ENCODE measurements around the gene GP1BB.
"Not testable (repeated sequence)": the region's sequence is repeated elsewhere in the genome, so short reads cannot be mapped to it uniquely, and the experiment has no call there.

The GP1BB gene

GRCh38 chr22:19723232-19723982, at the start of gene GP1BB:
TSS of gene GP1BB (plus strand) at chr22:19723539. CDS start at chr22:19723570, 31 bp downstream.
- no peak for DNase-seq (ENCODE audit: low spot score)

DNA sequence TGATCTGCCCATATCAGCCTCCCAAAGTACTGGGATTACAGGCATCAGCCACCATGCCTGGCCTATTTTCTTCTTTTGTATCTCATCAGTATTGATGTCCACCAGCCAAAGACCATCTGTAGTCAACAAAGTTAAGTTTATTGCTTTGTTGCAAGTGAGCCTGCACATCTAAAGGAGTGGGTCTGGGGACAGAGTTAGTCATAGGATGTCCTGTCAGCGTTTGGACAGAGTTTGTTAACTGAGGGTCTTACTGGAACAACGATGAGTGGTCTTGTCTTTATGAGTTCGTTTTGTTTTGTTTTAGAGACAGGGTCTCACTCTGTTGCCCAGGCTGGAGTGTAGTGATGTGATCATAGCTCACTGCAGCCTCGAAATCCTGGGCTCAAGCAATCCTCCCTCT, 49.7 kb upstream of the GP1BB start:
- no peak for DNase-seq (ENCODE audit: low spot score)

DNA sequence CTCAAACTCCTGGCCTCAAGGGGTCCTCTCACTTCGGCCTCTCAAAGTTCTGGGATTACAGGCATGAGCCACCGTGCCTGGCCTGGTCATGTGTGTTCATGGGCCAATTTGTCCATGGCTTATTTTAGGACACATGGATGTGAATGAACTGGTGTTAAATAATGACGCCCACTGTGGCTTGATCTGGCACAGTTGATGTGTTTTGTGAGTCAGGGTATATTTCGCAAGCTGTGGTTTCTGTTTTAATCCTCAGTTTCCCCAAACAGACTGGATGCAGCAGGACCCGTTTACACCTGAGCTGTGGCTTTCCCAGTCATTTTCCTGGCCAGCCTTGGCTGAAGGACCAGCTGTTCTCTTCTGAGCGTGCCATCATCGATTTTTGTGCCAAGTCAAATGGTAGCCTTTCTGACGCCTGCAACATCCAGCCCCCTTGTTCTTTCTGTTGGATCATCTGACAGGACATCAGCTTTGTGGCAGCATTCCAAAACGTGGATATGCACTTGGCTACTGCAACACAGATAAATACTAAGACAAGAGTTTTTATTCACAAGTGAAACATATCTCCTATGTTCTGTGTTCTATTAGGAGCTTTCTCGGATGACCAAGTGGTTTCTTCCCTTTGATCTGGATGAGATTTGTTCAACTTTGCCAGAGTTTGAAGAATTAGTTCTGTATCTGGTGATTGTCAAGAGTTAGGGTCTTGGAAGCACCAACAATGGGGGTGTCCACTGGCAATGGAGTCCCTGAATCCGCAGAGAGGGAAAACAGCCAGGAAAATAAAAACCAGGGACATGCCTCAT, 49.0 kb upstream of the GP1BB start:
- DNase-seq (ENCODE audit: low spot score) = peak; percentile 71

- DNase-seq (ENCODE audit: low spot score) = no peak
Observed at GRCh38 chr22:19674929-19675253, 48.4 kb upstream of the GP1BB start.

GRCh38 chr22:19675428-19675827, 47.9 kb upstream of the GP1BB start:
- no peak for DNase-seq (ENCODE audit: low spot score)

DNA sequence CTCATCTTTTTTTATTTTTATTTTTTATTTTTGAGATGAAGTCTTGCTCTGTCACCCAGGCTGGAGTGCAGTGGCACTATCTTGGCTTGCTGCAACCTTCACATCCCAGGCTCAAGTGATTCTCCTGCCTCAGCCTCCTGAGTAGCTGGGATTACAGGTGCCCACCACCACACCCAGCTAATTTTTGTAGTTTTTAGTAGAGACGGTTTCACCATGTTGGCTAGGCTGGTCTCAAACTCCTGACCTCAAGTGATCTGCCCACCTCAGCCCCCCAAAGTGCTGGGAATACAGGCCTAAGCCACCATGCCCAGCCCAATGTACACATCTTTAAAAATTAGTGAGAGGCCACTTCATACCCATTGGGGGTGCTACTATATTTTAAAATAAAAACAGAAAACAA, 46.9 kb upstream of the GP1BB start:
- not testable (repeated sequence) for DNase-seq (ENCODE audit: low spot score)

GRCh38 chr22:19678949-19679521, 44.3 kb upstream of the GP1BB start:
- no peak for DNase-seq (ENCODE audit: low spot score)

DNA sequence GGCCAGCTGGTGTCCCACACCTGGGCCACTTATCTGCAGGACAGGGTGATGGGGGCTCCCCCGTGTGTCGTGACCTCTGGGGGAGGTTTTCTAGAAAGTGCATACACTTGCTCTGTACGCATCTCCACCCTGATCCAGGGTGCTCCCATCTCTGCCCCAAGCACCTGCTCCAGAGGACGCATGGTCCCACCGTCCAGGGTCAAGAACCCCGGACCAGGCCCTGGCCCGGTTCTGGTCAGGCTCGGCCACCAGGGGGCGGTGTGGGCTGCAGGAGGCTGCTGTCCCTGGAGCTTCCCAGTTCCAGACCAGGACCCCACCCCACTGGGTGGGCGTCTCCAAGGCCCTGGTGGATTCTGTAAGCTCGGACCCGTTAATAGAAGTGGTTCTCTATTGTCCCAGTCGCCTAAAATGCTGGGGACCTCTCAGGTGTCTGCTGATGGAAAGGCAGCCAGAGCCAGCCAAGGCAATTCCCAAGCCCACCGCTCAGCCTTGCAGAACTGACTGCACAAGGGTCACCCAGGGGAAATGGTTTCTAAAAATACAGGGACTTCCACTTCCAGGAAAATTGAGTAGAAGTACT, 43.7 kb upstream of the GP1BB start:
- DNase-seq (ENCODE audit: low spot score) = no peak

GRCh38 chr22:19680287-19680881, 43.0 kb upstream of the GP1BB start:
- no peak for DNase-seq (ENCODE audit: low spot score)

- no peak for DNase-seq (ENCODE audit: low spot score)
Observed at GRCh38 chr22:19680911-19681862, 42.2 kb upstream of the GP1BB start.

- no peak for DNase-seq (ENCODE audit: low spot score)
Observed at GRCh38 chr22:19681863-19682245, 41.5 kb upstream of the GP1BB start.

DNA sequence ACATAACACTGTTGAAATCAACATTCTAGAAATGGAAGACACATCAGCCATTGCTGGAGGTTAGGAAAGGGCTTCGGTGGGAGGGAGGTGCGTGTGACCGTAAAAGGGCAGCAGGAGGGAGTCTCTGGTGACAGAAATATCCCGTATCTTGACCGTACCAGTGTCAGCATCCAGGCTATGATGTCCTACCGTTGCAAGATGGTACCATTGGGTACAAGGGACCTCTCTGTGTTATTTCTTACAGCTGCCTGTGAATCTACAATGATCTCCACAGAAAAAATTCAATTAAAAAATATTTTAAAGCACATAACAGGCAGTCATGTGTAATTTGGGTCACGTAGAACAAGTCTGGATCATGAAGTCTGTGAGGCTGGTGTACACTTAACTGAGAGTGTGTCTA, 36.4 kb upstream of the GP1BB start:
- no peak for DNase-seq (ENCODE audit: low spot score)

DNA sequence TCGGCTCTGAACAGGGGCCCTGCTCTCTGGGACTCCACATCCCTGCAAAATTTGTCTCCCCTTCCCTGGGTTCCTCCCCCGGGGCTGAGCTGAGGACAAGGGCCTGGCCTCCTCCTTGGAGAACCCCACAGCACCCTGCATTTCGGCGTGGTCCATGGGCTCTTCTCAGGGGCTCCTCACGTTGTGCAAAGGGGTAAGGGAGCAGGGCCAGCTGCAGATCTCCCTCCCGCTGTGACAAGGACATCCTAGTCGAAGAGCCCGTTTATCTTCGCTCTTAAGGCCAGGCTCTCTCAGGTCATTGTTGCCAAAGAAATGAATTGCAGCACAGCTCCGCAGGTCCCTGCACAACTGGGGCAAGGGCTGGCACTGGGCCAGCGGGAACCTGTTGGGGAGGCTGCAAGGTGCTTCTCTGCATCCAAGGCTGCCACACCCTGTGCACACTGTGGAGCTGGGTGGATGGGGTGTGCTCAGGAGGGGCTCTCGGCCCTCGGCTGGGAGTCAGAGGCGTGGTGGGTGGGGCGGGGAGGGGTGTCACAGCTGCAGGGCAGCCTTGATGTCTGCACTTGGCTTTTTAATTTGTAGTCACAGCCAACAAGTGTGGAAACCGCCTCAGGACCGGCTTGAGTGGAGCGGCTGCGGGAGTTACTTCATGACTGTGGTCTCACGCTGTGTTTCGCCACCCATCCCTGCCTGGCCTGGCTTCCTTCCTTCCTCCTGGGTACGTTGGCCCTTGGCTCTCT, 35.6 kb upstream of the GP1BB start:
- DNase-seq (ENCODE audit: low spot score) = no peak

DNA sequence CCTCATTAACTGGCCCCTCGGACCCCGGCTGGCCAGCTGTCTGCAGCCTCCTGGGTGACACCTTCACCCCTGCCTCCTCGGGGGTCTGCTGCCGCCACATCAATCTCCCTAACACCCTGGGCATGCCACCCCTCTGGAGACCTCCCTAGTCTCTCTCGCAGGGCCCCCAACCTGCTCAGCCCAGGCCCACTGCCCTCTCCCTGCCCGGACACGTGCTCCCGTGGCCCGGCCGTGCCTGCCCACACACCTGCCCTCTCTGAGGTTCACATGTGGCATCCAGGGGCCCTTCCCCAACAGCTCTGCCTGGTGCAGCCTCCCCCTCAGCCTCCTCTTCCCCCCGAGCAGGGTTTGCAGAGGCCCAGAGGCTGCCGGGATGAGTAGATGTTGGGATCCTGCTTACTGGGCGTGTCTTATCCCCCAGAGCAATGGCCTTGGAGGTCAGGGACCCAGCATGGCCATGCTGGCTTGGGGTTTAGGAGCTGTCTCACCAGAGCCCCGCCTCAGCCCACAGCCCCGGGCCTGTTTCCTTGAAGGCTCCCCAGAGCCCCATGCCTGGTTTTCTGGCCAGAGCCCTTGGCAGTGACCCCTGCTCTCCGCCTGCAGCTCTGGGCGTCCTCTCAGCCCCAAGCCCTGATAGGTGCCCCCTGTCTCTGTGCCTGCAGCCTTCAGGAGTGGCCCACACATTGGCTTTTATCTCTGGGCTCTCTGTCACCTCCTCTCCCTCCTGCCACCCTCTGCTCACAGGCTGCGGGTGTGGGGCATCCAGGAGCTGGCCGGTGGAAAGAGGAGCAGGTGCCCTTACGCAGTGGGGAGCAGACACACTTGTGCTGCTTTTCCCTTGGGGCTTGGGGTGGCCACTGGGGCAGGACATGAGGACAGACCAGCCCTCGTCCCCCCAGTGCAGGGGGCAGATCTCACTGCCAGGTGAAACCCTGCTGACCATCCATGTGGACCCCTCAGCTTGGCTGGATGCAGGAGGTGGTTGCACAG, 34.7 kb upstream of the GP1BB start:
- no peak for DNase-seq (ENCODE audit: low spot score)

GRCh38 chr22:19689408-19689807, 33.9 kb upstream of the GP1BB start:
- DNase-seq (ENCODE audit: low spot score) = no peak

- no peak for DNase-seq (ENCODE audit: low spot score)
Observed at GRCh38 chr22:19691007-19691720, 32.2 kb upstream of the GP1BB start.

DNA sequence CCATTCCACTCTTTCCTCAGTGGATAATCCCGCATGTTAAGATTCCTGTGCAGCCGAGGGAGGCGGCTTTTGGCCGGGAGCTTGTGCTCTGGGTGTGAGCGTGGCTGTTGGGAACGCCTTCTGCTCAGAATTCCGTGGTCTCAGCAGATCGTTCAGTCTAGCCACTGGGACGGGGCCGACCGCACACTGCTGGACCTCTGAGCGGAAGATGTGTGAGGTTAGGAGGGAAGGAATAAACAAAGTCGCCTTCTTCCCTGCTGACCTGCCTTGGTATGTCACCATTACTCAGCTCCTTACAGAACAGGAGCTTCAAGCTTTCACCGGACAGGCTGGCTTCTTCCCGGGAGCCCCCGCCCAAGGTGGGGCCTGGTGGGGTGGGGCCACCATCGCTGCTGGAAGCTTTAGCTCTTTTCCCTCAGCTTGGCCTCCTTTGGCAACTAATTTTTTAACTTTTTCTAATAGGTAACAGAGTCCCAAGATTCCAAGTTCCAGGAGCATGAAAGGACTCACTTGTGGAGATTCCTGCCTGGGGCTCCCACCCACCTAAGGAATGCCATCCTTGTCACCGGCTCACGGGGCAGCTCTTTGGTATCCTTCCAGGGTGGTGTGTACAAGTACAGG, 31.5 kb upstream of the GP1BB start:
- DNase-seq (ENCODE audit: low spot score) = peak; percentile 64

DNA sequence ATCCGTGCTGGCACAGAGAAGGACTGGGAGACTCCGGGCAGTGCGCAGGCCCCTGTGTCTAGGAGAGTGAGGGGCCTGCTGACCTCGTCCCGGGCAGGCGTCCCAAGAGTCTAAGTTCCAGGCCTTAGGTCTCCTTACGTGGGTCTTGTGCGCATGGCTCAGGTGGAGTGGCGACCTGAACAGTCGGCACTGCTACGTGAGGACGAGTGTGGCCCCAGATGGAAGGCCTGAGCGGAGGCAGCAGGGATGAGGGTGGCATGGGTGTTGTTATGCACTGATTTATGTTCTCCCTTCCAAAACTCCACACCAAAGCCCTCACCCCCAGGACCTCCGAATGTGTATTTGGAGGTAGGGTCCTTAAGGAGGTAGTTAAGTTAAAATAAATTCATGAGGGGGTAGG, 29.8 kb upstream of the GP1BB start:
- no peak for DNase-seq (ENCODE audit: low spot score)

Measured in COLO829 (cell line).